Vagina (tissue), 2 donors: ENCODE data around the gene MYO3B.

Source experiments
- POLR2AphosphoS5 ChIP-seq, 2 donors: sonication (generic); formaldehyde crosslinking; IDR thresholded peaks; one replicate each; pipeline ENCODE4 v1.9.0; 2017; ENCODE audit warnings: antibody characterized with exemption in 2 of 2, mild to moderate bottlenecking in 2 of 2, low read depth in 1 of 2; ENCODE audit not compliant: insufficient read depth in 1 of 2
- TF ChIP-seq, protein P1 (sequence below), 3 experiments: fragments of 450-650 bp in 2 of 3; fragments of 200-600 bp in 1 of 3; sonication (generic) in 1 of 3; IDR thresholded peaks; one replicate each; pipeline ENCODE4 v1.5.1; 2017 to 2019; ENCODE audit warnings: antibody characterized with exemption in 3 of 3, mild to moderate bottlenecking in 2 of 3, moderate library complexity in 2 of 3

DNA sequence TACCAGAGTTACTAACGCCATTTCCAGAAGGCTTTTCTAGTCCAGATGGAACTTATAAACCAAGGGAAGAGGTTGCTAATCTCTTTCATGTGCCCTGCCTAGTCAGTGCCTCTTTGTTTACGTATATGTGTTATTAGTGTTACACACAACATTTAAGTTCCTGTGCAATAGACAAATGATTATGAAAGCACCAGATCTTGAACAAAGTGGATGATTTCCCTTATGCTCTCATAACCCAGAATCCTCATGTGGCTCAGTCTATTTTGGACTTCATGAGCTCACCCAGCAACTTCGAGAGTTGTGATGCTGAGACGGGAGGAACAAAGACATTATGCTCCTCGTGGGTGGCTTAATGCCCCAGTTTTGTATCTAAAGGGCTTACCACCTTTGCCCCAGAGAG, 322.8 kb downstream of the MYO3B start:
- no peak for TF ChIP-seq POLR2AphosphoS5 (IDR thresholded peaks at IDR 0.05; ENCODE audit: insufficient read depth in 1 of 2, low read depth in 1 of 2)
- TF ChIP-seq, protein P1, sequence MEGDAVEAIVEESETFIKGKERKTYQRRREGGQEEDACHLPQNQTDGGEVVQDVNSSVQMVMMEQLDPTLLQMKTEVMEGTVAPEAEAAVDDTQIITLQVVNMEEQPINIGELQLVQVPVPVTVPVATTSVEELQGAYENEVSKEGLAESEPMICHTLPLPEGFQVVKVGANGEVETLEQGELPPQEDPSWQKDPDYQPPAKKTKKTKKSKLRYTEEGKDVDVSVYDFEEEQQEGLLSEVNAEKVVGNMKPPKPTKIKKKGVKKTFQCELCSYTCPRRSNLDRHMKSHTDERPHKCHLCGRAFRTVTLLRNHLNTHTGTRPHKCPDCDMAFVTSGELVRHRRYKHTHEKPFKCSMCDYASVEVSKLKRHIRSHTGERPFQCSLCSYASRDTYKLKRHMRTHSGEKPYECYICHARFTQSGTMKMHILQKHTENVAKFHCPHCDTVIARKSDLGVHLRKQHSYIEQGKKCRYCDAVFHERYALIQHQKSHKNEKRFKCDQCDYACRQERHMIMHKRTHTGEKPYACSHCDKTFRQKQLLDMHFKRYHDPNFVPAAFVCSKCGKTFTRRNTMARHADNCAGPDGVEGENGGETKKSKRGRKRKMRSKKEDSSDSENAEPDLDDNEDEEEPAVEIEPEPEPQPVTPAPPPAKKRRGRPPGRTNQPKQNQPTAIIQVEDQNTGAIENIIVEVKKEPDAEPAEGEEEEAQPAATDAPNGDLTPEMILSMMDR (IDR thresholded peaks at IDR 0.05), result no peak
